Measurements from ENCODE around the gene C1orf105.

DNA sequence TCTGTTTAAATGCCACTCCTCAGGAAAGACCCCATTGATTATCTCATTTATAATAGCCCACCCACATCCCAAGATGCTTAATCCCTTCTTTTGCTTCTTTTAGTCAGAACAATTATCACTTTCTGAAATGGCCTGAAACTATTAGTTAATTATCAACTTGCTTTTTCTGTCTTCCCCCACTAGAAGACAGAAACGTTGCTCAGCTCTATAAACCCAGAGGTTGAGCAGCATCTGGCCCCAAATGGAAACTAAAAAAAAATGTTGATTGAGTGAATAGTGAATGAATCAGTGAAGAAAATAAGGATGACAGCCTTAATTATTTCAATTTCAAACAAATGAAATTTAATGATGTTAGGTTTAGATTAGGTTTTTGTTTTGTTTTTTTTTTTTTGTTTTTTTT is 61.6 kb downstream of the C1orf105 start:
- TF ChIP-seq, protein P1, sequence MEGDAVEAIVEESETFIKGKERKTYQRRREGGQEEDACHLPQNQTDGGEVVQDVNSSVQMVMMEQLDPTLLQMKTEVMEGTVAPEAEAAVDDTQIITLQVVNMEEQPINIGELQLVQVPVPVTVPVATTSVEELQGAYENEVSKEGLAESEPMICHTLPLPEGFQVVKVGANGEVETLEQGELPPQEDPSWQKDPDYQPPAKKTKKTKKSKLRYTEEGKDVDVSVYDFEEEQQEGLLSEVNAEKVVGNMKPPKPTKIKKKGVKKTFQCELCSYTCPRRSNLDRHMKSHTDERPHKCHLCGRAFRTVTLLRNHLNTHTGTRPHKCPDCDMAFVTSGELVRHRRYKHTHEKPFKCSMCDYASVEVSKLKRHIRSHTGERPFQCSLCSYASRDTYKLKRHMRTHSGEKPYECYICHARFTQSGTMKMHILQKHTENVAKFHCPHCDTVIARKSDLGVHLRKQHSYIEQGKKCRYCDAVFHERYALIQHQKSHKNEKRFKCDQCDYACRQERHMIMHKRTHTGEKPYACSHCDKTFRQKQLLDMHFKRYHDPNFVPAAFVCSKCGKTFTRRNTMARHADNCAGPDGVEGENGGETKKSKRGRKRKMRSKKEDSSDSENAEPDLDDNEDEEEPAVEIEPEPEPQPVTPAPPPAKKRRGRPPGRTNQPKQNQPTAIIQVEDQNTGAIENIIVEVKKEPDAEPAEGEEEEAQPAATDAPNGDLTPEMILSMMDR (IDR thresholded peaks at IDR 0.05), result no peak
- TF ChIP-seq ZFX (IDR thresholded peaks at IDR 0.05; ENCODE audit: borderline replicate concordance), result no peak
